NB4 (cell line): Measurements from ENCODE around the gene TMEM123.

Experiments used
- CTCF ChIP-seq: IDR thresholded peaks from one replicate; pipeline ENCODE4 v1.5.1; 2012; ENCODE audit warnings: low read depth, low read length
- POLR2A ChIP-seq: IDR thresholded peaks from 2 replicates; pipeline ENCODE4 v1.6.1; 2011; ENCODE audit warnings: mild to moderate bottlenecking; ENCODE audit not compliant: insufficient read length; ENCODE audit errors: extremely low read depth

- TF ChIP-seq CTCF (no peak), POLR2A (no peak)
Measured at GRCh38 chr11:102485095-102485722, 32.6 kb upstream of the TMEM123 start.
